ENCODE data around the gene SMTNL1.
"Not testable (repeated sequence)": the region's sequence is repeated elsewhere in the genome, so short reads cannot be mapped to it uniquely, and the experiment has no call there.

The SMTNL1 gene

DNA sequence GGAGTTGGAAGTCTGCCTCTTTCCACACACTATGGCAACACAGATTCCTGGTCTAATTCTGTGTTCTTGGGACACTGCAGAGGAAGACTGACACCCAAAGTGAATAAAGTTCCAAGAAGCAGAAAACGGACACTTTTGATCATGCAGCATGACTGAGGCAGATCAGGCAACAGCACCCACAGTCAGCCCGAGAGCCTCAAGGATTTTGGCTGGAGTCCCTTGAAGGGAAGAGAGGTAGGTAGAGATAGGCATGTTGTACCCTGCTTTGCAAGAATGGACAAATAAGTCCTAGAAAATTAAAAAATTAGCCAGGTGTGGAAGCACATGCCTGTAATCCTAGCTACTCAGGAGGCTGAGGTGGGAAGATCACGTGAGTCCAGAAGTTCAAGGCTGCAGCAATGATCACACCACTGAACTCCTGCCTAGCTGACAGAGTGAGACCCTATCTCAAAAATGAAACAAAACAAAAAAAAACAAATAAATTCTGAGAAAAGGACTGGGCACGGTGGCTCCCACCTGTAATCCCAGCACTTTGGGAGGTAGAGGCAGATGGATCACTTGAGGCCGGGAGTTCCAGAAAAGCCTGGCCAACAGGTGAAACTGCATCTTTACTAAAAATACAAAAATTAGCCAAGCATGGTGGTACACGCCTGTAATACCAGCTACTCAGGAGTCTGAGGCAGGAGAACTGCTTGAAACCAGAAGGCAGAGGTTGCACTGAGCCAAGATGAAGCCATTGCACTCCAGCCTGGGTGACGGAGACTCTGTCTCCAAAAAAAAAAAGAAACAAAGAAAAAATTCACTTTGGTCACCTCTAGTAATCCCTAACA, 28.8 kb upstream of the SMTNL1 start:
- no peak for DNase-seq (ENCODE audit: low read depth)

DNA sequence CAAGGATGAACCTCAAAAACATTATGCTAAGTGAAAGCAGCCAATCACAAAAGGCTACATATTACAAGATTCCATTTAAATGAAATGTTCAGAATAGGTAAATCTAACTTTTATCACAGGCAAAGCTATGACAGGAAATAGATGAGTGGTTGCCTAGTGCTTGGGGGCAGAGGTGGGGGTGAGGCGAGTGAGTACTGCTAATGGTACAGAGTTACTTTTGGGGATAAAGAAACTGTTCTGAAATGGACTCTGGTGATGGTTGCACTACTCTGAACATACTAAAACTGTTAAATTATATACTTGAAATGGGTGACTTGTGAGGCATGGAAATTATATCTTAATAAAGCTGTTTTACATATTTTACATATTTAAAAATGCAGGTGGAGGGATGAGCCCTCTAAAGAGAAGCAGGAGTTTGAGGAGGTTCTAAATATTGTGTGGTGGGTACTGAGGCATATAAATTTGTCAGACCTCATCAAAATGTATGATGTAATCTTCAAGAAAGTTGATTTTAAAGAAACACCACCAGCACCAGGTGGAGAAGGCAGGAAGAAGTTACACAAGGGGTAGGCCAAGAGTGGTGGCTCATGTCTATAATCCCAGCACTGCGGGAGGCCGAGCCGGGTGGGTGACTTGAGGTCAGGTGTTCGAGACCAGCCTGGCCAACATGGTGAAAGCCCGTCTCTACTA, 25.5 kb upstream of the SMTNL1 start:
- no peak for DNase-seq (ENCODE audit: low read depth)

- no peak for DNase-seq (ENCODE audit: low read depth)
These were observed 24.5 kb upstream of the SMTNL1 start for GRCh38 chr11:57512646-57513451.

DNA sequence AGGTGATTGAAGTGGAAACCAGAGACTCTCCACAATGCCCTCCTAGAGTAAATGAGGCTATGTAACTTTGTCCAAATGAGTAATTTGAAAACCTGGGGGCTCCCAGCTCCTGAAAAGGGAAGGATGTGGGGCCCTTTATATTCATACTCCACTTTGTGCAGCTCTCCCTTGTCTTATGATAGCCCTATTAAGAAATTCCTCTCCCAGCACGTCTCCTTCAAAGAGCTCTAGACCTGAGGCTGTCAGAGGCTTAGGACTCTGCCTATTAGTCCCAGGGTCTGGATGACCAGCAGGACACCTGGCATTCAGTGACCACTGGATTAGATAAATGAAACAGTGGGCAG, 24.0 kb upstream of the SMTNL1 start:
- DNase-seq (ENCODE audit: low read depth): no peak

GRCh38 chr11:57513911-57514537, 23.4 kb upstream of the SMTNL1 start:
- DNase-seq (ENCODE audit: low read depth): no peak

DNA sequence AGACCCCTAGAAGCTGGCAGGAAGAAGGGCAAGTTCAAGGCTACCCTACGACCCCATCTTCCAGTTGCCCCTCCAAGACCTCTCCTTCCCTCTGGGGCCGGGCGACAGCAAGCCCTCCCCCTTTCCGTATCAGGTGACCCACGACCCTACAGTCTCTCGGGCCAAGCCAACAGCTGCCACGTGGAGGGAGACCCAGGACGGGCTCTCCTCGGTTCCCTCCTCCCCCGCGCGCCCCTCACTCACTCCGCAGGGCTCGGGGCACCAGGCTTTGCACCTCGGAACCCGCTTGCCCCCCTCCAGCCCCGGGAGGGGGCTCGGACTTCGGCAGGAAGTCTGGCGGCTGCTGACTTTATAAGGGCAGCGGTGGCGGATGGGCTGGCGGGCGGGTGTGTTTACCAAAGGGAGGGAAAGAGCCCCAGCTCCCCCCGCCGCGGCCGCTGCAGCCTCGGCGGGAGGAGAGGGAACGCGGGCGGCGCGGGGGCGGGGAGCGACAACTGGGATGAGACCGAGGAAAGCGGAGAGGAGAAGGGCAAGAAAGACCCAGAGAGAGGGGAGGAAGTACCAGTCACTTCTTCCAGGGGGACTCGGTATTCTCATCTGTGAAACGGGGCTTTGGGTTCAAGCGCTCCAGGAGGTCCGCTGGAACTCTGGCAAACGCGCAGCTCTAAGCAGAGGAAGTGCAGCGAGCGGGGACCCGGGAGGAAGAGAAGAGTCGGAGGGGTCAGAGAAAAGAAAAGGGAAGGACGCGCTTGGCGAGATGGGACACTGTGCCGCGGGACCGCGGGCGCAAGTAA, 22.7 kb upstream of the SMTNL1 start:
- DNase-seq (ENCODE audit: low read depth): no peak

- DNase-seq (ENCODE audit: low read depth): no peak
These were observed 21.9 kb upstream of the SMTNL1 start, which contains the start of gene SLC43A1 for GRCh38 chr11:57515332-57516060. TSS of gene SLC43A1 (minus strand) at chr11:57515702. CDS start at chr11:57514111, 1,591 bp downstream.

DNA sequence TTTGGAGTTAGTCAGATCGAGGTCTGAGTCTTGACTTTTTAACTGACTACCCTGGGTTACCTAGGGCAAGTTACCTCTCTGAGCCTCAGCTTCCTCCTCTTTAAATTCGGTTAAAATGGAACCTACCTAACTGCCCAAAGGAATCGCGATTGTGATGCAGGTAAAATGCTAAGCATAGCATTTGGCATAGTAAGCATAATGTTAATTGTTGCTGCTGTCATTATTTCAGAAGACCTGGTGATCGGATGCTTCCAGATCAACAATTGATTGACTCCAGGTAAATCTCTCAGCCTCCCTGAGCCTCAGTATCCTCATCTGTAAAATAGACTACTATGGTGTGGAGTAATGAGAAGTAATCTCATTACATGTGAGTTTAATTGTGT, 21.3 kb upstream of the SMTNL1 start:
- no peak for DNase-seq (ENCODE audit: low read depth)

DNA sequence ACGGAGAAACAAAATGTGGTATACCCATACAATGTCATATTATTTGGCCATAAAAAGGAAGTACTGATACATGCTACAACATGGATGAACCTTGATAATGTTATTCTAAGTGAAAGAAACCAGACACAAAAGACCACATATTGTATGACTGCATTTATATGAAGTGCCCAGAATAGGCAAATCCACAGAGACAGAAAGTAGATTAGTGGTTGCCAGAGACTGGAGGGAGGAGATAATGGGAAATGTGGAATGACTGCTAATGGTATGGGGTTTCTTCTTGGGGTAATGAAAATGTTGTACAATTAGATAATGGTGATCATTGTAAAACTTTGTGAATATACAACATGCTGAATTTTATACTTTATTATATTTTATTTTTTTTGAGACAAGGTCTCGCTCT, 16.3 kb upstream of the SMTNL1 start:
- no peak for DNase-seq (ENCODE audit: low read depth)

DNA sequence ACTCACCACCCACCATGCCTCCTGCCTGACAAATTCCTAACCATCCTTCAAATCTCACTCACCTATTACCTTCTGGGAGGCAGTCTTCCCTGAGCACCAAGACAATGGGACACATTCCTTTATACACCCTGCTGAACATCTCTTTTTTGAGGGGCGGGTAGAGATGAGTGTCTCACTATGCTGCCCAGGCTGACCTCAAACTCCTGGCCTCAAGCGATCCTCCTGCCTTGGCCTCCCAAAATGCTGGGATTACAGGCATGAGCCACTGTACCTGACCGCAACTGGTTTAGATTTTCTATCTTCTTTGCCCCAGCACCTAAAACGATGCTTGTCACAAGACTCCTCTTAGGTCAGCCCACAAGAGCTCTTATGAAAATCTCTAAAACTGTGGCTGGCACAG, 14.0 kb upstream of the SMTNL1 start:
- no peak for DNase-seq (ENCODE audit: low read depth)

DNA sequence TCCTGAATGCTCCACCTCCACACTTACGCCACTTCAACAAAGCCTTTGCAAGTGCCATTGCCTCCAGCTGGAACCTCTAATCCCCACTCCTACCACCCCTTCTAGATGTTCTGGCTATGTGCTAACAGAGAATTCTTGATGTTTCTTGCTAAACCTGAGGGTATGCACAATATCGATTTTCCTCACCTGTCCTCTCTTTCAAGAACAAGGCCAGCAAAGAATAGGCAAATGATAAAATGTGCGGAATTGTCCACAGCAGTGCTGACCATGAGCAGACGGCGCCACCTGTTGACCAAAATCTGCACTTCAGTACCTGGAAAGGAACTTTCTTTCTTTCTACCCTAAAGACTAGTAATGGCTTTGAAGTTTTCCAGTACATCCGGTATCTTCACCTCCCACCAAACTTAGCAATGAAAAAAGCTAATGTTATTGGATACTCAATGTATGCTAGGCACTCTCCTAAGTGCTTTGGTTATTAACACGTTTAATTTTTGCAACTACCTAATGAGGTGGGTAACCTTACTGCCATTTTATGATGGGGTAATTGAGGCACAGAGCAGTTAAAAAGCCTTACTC, 10.3 kb upstream of the SMTNL1 start:
- peak; percentile 63 for DNase-seq (ENCODE audit: low read depth)

DNA sequence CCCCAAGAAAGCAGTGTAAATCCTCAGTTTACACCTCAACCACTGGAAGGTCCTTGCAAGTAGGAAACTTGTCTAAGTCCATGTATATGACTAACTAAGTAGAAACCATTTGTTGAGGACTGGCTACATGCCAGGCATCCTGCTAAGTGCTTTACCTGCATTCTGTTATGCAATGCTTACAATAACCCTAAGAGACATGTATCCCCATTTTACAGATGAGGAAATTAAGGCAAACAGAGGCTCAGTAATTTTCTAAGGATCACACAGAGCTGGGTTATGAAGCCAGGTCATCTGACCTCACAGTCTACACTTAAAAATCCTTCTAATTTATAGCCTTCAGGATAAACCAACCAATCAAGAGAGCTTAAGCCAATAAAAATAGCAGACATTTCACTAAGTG, 8.4 kb upstream of the SMTNL1 start:
- no peak for DNase-seq (ENCODE audit: low read depth)

GRCh38 chr11:57530215-57530595, 7.2 kb upstream of the SMTNL1 start:
- DNase-seq (ENCODE audit: low read depth): no peak

- peak; percentile 90 for DNase-seq (ENCODE audit: low read depth)
These were observed 6.5 kb upstream of the SMTNL1 start, which contains the start of gene TIMM10 for GRCh38 chr11:57530596-57531507. TSS of gene TIMM10 (minus strand) at chr11:57530754. CDS start at chr11:57530189, 565 bp downstream.

DNA sequence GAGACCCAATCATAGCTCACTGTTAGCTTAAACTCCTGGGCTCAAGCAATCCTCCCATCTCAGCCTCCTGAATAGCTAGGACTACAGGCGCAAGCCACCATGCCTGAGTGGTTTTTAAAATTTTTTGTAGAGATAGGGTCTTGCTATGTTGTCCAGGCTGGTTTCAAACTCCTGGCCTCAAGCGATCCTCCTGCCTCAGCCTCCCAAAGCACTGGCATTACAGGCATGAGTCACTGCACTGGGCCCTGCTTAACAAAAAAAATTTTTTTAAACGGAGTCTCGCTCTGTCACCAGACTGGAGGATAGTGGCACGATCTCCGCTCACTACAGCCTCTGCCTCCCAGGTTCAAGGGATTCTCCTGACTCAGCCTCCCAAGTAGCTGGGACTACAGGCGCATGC, 2.9 kb upstream of the SMTNL1 start:
- not testable (repeated sequence) for DNase-seq (ENCODE audit: low read depth)

DNA sequence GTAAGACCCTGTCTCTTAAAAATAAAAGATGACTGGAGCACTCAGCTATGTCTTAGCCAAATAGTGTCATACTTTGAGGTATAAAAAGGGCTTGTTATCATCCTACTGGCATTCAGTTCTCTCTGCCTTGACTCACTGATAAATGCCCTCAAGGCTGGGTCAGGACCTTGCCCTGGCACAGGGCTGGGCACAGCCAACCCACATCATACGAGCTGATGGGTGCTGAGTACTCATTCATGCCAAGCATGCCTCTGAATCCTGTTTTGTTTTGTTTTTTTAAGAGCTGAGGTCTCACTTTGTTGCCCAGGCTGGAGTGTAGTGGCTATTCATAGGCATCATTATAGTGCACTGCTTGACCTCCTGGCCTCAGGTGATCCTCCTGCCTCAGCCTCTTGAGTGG, 1.9 kb downstream of the SMTNL1 start:
- no peak for DNase-seq (ENCODE audit: low read depth)

- DNase-seq (ENCODE audit: low read depth): no peak
These were observed 3.8 kb downstream of the SMTNL1 start for GRCh38 chr11:57541169-57541568.

DNA sequence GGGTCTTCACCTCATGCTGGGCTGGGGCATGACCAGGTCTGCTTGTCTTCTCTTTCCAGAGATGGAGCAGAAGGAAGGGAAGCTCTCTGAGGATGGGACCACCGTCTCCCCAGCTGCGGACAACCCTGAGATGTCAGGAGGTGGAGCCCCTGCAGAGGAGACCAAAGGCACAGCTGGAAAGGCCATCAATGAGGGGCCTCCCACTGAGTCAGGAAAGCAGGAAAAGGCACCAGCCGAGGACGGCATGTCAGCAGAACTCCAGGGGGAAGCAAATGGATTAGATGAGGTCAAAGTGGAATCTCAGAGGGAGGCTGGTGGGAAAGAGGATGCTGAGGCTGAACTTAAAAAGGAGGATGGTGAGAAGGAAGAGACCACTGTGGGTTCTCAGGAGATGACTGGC, 5.2 kb downstream of the SMTNL1 start:
- no peak for DNase-seq (ENCODE audit: low read depth)

DNA sequence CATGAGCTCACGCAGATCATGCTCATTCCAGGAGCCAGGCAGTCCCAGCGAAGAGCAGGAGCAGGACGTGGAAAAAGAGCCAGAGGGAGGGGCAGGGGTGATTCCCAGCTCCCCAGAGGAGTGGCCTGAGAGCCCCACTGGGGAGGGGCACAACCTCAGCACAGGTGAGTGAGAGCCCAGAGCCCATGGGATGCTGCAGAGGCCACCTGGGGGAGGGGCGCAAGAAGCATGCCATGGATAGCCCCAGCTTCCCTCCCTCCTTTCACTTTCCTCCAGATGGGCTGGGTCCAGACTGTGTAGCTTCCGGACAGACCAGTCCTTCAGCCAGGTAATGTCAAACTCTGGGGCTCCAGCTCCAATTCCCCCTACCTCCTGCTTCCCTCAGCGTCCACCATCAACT, 6.2 kb downstream of the SMTNL1 start:
- no peak for DNase-seq (ENCODE audit: low read depth)
